MM.1S (cell line): ENCODE results near the gene TERC.

Source experiments
- DNase-seq: peaks from one replicate; pipeline ENCODE4 v3.0.0-alpha.2; 2015
- H2AFZ ChIP-seq: fragments of 300-600 bp; sonication (generic); 2 replicates; pipeline ENCODE4 v1.6.0; 2016; ENCODE audit warnings: antibody characterized with exemption, low read length
- H3F3A ChIP-seq: fragments of 300-600 bp; sonication (generic); 2 replicates; pipeline ENCODE4 v1.6.1; 2016; ENCODE audit warnings: mild to moderate bottlenecking, antibody characterized with exemption, low read length, moderate library complexity, mixed read lengths; ENCODE audit not compliant: insufficient read depth
- H3K27ac ChIP-seq: fragments of 300-600 bp; sonication (generic); 2 replicates; pipeline ENCODE4 v1.5.1; 2016; ENCODE audit warnings: mild to moderate bottlenecking, low read length
- H3K27me3 ChIP-seq: fragments of 300-600 bp; sonication (generic); replicated peaks from 2 replicates; pipeline ENCODE4 v1.6.0; 2016; ENCODE audit warnings: low read length; ENCODE audit not compliant: insufficient read depth
- H3K36me3 ChIP-seq: fragments of 300-600 bp; sonication (generic); replicated peaks from 2 replicates; pipeline ENCODE4 v1.6.1; 2016; ENCODE audit warnings: mild to moderate bottlenecking, low read length, mixed read lengths; ENCODE audit not compliant: insufficient read depth
- H3K4me1 ChIP-seq: fragments of 300-600 bp; sonication (generic); 2 replicates; pipeline ENCODE4 v1.6.1; 2016; ENCODE audit warnings: low read length, mixed read lengths
- H3K4me2 ChIP-seq: fragments of 300-600 bp; sonication (generic); 2 replicates; pipeline ENCODE4 v1.6.0; 2016; ENCODE audit warnings: low read depth, low read length
- H3K4me3 ChIP-seq: fragments of 300-600 bp; sonication (generic); 2 replicates; pipeline ENCODE4 v1.5.1; 2016; ENCODE audit warnings: low read length, mixed read lengths
- H3K79me2 ChIP-seq: fragments of 300-600 bp; sonication (generic); 2 replicates; pipeline ENCODE4 v1.6.1; 2016; ENCODE audit warnings: mixed run types, low read length, mixed read lengths
- H3K9ac ChIP-seq: fragments of 300-600 bp; sonication (generic); 2 replicates; pipeline ENCODE4 v1.6.1; 2016; ENCODE audit warnings: low read length, mixed read lengths
- H3K9me2 ChIP-seq: fragments of 300-600 bp; sonication (generic); replicated peaks from 2 replicates; pipeline ENCODE4 v1.6.1; 2016; ENCODE audit warnings: mild to moderate bottlenecking, low read length, mixed read lengths; ENCODE audit not compliant: insufficient read depth
- H3K9me3 ChIP-seq: fragments of 300-600 bp; sonication (generic); replicated peaks from 2 replicates; pipeline ENCODE4 v1.6.1; 2016; ENCODE audit warnings: mild to moderate bottlenecking, low read length, mixed read lengths; ENCODE audit not compliant: insufficient read depth
- H4K20me1 ChIP-seq: fragments of 300-600 bp; sonication (generic); 2 replicates; pipeline ENCODE4 v1.6.1; 2016; ENCODE audit warnings: mild to moderate bottlenecking, low read length, moderate library complexity, mixed read lengths; ENCODE audit not compliant: insufficient read depth
- EZH2 ChIP-seq: fragments of 300-600 bp; sonication (generic); optimal IDR thresholded peaks from 2 replicates; pipeline ENCODE3; 2017; ENCODE audit warnings: low read depth, mild to moderate bottlenecking, antibody characterized with exemption, low read length, mixed read lengths
- EZH2phosphoT487 ChIP-seq: fragments of 300-600 bp; sonication (generic); IDR thresholded peaks from 2 replicates; pipeline ENCODE4 v1.6.1; 2018; ENCODE audit warnings: antibody characterized with exemption, low read length
- TF ChIP-seq, protein P1 (sequence below): fragments of 300-600 bp; sonication (generic); IDR thresholded peaks from 2 replicates; pipeline ENCODE4 v1.5.1; 2016; ENCODE audit warnings: antibody characterized with exemption, low read length, mixed read lengths

The TERC gene

DNA sequence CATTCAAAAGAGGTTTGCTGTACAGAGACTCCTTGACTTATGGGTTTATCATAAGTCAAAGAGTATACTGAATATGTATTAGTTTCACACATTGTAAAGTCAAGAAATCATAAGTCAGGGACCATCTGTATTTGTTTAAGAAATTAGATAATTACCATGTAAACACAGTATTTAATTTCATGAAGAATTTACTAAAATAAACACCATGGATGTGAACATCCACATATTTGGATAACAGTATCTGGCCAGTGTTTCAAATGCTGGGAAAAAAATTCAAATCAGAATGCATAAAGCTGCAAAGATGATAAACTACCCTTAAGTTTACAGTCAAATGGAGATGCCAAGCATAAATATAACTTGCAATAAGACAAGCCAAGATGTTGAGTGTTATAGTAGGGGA is 25.4 kb upstream of the TERC start:
- Histone ChIP-seq H3K4me2 (no peak overlapping the region), H3K9ac (no peak overlapping the region), H3K4me1 (no peaks in the 10 kb centered on the region), H3K9me2 (no peaks in the 10 kb centered on the region), H3F3A (no peaks in the 10 kb centered on the region), H3K4me3 (no peak overlapping the region), H3K9me3 (no peaks in the 10 kb centered on the region), H4K20me1 (no peaks in the 10 kb centered on the region), H3K79me2 (no peaks in the 10 kb centered on the region), H2AFZ (no peak overlapping the region), H3K27ac (no peak overlapping the region), H3K27me3 (no peaks in the 10 kb centered on the region), H3K36me3 (peaks cover 12% of the 10 kb centered on the region; the same call in 1 of the 2 replicates)
- TF ChIP-seq, protein P1, sequence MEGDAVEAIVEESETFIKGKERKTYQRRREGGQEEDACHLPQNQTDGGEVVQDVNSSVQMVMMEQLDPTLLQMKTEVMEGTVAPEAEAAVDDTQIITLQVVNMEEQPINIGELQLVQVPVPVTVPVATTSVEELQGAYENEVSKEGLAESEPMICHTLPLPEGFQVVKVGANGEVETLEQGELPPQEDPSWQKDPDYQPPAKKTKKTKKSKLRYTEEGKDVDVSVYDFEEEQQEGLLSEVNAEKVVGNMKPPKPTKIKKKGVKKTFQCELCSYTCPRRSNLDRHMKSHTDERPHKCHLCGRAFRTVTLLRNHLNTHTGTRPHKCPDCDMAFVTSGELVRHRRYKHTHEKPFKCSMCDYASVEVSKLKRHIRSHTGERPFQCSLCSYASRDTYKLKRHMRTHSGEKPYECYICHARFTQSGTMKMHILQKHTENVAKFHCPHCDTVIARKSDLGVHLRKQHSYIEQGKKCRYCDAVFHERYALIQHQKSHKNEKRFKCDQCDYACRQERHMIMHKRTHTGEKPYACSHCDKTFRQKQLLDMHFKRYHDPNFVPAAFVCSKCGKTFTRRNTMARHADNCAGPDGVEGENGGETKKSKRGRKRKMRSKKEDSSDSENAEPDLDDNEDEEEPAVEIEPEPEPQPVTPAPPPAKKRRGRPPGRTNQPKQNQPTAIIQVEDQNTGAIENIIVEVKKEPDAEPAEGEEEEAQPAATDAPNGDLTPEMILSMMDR: no peak
- TF ChIP-seq EZH2 (no peak), EZH2phosphoT487 (no peak)
- no peak for DNase-seq

DNA sequence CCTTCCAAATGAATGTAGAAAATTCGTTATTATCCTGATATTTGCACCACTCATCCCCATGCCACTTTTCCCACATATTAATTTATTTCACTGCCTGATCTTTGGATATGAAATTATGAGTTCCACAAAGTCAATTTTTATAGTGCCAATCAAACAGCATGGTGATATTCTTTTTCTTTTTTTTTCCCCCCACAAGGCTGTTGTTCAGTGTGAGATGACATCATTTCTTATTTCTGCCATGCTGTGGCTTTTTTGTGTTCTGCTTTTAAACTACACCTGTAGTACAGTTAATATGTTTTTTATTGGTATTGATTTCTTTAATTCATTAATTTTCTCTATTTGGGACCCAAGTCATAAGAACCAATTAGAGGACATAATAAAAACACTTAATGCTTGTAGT is 22.9 kb upstream of the TERC start:
- Histone ChIP-seq H3K27ac (no peak overlapping the region), H3K27me3 (no peaks in the 10 kb centered on the region), H4K20me1 (no peaks in the 10 kb centered on the region), H2AFZ (no peak overlapping the region), H3K4me3 (no peak overlapping the region), H3K4me1 (no peaks in the 10 kb centered on the region), H3K9me3 (no peaks in the 10 kb centered on the region), H3F3A (no peaks in the 10 kb centered on the region), H3K36me3 (peaks cover 24% of the 10 kb centered on the region; the same call in 1 of the 2 replicates), H3K79me2 (no peaks in the 10 kb centered on the region), H3K9me2 (no peaks in the 10 kb centered on the region), H3K9ac (no peak overlapping the region), H3K4me2 (no peak overlapping the region)
- DNase-seq: no peak
- TF ChIP-seq EZH2phosphoT487: no peak
- TF ChIP-seq, protein P1: no peak
- TF ChIP-seq EZH2: no peak

DNA sequence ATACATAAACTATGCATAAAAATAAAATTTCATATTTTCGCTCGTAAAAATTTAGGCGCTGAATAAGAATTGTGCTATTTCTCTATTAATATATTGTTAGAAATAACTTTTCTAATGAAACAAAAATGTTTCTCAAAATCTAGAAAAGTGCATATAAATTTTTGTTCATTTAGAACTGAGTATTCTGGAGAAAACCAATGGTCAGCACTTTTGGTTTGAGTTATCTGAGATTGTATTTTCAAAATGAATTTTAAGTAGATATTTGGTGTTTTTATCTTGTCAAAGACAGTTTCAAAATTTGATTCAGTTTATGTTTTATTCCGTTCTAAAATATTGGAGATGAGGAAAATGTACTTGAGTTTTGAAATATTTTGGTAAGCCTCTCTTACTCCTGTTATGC is 22.3 kb upstream of the TERC start:
- Histone ChIP-seq H3K4me1 (no peaks in the 10 kb centered on the region), H3F3A (no peaks in the 10 kb centered on the region), H3K9me2 (no peaks in the 10 kb centered on the region), H3K4me3 (no peak overlapping the region), H3K27ac (no peak overlapping the region), H2AFZ (no peak overlapping the region), H3K4me2 (no peak overlapping the region), H3K36me3 (peaks cover 26% of the 10 kb centered on the region; the same call in 1 of the 2 replicates), H3K9me3 (no peaks in the 10 kb centered on the region), H4K20me1 (no peaks in the 10 kb centered on the region), H3K27me3 (no peaks in the 10 kb centered on the region), H3K79me2 (no peaks in the 10 kb centered on the region), H3K9ac (no peak overlapping the region)
- TF ChIP-seq EZH2 (no peak), EZH2phosphoT487 (no peak)
- TF ChIP-seq, protein P1: no peak
- no peak for DNase-seq
